HG03135 (cell line): ENCODE measurements around the gene DGCR6L.
"Not testable (repeated sequence)": the region's sequence is repeated elsewhere in the genome, so short reads cannot be mapped to it uniquely, and the experiment has no call there.

Experiments
- ATAC-seq: cut with Tn5 transposase; IDR thresholded peaks from one replicate; pipeline ENCODE4 v1.9.1; 2021; ENCODE audit warnings: mild to moderate bottlenecking, moderate library complexity; ENCODE audit not compliant: unreplicated experiment

DGCR6L gene

DNA sequence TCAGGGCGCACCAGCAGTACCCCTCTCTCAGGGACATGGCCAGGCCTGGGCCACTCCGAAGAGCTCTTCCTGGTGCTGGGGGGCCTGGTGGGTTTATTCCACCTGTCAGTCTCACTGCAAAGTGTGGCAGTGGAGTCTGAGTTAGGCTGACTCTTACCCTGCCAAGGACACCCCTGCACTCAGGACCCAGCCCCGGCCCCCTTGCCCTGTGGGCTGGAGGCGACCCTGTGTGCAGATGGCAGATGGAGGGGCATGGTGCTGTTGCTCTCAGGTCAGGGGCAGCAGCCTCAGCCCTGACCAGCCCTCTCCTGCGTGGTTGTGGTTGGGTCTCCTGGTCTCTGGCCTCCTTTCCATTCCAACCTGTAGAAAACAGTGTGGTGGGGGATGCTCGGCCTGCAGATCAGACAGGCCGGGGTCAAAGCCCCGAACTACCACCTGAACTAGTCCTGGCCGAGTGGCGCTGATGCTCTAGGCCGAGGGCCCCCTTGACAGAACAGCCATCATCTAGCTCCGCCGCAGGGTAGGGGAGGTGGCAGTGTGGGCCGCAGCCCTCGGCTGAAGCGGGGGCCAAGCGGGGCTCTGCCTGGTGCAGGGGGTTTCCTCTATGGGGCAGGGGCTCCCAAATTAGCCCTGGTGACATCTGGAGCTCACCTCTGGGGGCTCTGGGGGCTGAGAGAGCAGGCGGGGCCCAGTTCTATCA lies 41.8 kb downstream of the DGCR6L start:
- not testable (repeated sequence) for ATAC-seq

DNA sequence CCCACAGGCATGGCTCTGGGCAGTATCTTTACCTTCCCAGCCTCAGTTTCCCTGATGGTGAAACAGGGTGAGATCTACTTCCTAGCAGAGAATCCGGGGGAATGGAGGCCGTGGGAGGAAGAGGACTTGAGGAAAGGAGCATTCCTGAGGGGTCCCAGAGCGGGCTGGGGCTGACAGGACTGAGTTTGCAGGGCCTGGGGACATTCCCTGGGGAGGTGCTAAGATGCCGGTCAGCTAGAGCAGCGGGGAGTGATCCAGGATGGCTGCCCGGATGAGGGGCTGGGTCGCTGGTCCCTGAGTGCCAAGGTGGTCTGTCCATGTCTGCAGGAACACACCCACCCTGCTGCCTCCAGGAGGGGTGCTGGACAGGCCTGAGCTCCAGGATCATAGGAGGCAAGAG lies 43.4 kb downstream of the DGCR6L start:
- ATAC-seq, result no peak

DNA sequence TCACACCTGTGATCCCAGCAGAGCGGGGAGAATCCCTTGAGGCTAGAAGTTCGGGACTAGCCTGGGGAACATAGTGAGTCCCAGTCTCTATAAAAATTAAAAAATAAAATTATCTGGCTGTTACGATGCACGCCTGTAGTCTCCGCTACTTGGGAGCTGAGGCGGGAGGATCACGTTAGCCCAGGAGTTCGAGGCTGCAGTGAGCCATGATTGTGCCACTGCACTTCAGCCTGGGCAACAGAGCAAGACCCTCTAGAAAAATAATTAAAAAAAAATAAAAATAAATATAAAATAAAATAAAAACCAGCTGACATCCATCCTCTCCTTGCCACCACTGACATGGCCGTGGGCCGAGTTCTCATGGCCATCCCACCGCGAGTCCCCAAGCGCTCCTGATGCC lies 44.0 kb downstream of the DGCR6L start:
- no peak for ATAC-seq

DNA sequence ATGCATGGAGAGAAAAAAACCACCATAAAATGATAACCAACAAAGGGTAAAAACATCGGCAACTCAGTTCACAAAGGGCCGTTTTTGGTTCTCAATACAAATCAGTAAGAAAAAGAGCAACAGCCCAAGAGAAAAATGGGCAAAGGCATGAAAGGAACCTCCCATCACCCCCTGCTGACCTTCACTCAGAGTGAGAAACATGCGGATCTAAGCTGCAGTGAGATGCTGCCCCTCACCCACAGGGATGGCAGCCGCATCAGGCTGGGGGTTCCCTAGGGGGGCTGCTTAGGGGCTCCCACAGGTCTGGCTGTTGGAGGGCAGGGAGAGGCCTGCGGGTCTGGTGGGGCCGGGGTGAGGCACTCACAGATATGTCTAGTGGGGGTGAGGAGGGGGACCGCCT lies 44.5 kb downstream of the DGCR6L start:
- not testable (repeated sequence) for ATAC-seq

DNA sequence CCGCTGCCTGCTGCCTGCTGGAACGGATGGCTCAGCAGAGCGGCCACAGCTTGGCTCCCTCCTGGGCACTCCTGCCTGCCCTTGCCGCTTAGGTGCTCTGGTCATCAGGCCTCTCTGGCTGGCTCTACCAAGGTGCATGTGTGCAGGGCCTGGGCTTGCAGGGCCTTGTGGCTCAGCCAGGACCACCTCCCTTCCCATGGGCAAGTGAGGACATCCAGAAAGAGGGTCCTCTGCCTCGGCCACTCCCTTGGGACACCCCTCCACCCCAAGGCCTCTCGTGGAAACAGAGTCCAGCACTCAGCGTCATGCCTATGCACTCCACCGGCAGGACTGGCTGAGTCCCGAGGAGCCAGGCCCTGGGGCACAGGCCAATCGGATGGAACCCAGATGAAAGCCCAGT lies 45.5 kb downstream of the DGCR6L start:
- ATAC-seq, result not testable (repeated sequence)

DNA sequence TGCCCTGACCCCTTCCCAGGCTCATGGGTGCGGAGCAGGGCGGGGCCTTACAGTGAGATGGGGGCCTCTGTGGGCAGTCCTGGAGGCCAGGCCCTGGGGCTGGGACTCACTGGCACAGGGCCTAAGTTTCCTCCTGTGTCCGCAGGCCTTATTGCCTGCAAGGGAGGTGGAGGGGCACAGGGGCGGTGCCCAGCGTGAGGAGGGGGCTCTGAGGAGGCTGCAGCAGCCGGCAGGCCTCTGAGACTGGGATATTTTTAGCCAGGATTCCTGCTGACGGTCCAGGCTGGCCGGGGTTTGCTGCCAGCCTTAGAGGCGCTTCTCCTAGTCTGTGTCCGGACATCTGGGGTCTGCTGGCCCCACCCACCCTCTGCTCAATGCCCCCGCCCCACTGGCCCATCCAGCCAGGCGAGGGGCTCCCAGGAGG lies 46.1 kb downstream of the DGCR6L start:
- ATAC-seq, result no peak

DNA sequence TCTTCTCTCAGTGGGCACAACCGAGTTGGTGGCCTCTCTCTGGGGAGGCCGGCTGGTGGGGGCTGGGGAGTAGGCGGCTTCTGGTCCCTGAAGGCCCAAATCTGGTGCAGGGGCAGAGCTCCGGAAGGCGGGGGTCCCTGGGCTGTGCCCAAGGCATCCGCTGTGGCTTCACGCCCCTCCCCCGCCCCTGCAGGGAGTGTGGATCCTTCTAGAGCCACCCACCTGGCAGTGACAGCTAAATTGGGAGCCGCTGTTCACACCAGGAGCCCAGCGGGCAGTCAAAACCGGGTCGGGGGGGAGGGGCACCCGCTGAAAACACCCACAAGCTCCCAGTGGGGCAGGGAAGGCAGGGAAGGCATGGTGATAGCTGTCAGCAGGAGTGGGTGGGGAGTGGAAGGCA lies 47.2 kb downstream of the DGCR6L start:
- no peak for ATAC-seq

DNA sequence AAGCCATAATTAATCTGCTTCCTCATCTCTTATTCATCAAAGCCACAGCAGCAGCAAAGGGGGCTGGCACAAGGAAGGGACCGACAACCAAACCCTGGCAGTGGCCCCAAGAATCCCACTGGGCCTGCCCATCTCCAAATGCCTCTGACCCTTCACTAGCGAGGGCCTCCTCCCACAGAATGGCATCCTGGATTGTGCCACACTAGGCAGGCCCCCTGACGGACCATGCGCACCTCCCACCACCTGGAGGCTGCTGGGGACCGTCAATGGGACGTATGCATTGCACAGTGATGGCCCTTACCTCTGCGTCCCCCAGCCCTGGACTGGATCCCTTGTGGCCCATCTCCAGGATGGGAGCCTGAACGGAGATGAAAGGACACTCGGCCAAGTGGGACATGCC lies 47.7 kb downstream of the DGCR6L start:
- ATAC-seq, result no peak

DNA sequence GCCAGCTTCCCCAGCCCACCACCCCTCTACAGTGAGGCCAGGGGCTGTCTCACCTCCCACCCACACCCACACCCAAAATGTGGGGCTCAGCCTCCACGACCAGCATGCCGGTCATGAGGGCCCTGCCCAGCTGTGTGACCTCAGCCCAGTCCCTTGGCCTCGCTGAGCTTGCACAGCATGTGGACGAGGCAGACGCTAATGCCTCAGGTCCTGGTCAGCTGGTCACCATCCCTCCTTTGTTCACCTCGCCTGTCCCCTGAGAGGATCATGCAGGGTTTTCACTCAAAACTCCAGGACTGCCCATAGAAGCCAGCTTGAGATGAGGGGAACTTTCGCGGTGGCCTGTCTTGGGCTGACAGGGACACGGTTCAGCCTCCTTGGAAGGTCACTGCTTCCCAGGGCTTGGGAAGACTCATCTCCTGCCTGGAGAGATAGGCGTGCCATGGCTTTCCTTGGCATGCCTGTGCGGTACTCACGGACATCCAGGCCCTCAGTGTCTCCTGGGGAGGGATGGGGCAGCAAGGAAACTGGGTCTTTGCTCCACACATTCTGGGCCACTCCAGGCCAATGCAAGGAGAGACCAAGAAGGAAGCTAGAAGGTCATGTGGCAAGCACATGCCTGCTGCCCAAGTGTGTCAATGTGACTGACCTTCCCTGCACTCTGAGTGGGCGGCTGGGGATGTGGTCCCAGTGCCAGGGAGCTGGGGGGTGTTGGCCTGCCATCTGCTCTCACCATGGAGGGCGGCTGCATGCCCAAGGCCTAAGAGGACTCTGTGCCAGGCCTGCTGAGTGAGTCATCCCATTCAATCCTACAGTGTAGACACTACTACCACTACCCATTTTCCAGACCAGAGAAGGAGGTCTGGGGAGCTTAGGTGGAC lies 48.5 kb downstream of the DGCR6L start:
- ATAC-seq, result no peak

DNA sequence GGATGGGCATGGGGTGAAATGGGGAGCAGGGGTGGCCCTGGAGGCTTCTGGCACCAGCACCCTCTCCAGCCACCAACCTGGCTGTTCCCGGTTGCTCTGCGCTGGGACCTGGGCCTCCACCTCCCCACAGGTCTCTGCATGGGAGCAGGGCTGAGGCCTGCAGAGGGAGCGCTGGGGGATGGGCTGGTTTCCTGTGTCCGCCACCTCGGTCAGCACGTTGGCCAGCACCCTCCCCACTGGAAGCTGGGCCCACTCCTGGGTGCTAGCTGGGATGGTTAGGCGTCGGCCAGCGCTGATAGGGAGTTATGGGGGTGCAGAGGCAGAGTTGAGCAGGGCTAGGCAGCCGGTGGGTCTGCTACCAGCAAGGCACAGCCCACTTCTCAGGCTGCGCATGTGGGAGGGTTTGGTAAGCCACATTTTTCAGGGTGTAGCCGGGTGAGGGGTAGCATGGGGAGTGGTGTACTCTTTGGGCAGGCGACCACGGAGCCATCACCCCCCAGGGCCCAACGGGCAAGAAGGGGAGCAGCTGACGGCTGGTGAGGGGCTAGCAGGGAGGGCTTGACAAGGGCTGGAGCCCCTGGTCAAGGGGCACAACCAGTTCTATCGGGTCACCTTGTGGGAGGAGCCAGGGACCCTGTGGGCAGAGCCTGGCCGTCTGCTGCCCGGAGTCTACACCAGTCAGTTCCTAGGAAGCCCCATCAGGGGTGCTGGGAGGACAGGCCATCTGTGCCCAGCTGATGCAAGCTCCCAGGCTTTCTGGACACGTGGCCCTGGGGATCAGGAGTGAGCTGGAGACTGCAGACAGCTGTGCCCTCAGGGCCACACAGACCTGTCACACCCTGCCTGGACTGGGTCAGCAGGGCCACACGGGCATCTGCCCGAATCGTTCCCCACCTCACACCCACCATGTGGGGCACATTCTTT lies 49.4 kb downstream of the DGCR6L start:
- not testable (repeated sequence) for ATAC-seq

DNA sequence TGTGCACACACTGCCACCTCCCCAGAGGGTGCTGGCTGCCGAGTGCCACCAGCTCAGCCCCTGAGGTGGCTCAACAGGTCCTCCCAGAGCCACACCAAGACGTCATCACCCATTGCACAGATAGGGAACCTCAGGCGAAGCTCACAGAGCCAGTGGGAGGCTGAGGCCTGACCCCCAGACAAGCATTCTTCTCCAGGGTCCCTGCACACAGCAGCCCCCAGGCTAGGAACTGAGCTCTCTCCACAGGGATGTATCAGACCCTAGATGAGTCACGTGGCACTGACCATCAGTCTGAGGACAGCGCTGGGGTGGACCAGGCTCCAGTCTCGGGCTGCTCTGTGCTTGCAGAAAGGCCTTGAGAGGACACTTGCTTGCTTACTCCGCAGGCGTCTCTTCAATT lies 50.2 kb downstream of the DGCR6L start:
- not testable (repeated sequence) for ATAC-seq

DNA sequence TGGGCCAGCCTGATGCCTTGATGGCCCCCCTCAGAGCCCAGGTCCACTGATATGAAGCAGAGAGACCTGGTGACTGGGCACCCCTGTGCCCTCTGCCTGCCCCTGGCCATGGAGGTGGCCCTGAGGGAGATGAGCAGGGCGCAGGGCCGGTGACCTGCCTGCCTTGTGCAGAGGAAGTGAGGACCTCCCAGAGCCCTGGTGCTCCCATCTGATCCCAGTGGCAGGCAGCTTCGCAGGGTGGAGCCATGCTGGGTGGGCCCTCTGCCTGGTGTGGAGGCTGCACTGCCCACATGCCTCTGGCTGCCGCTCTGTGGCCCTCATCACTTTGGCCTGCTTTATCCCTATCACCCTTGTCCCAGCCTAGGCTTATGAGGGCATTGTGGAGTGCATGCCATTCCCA lies 50.7 kb downstream of the DGCR6L start:
- not testable (repeated sequence) for ATAC-seq

DNA sequence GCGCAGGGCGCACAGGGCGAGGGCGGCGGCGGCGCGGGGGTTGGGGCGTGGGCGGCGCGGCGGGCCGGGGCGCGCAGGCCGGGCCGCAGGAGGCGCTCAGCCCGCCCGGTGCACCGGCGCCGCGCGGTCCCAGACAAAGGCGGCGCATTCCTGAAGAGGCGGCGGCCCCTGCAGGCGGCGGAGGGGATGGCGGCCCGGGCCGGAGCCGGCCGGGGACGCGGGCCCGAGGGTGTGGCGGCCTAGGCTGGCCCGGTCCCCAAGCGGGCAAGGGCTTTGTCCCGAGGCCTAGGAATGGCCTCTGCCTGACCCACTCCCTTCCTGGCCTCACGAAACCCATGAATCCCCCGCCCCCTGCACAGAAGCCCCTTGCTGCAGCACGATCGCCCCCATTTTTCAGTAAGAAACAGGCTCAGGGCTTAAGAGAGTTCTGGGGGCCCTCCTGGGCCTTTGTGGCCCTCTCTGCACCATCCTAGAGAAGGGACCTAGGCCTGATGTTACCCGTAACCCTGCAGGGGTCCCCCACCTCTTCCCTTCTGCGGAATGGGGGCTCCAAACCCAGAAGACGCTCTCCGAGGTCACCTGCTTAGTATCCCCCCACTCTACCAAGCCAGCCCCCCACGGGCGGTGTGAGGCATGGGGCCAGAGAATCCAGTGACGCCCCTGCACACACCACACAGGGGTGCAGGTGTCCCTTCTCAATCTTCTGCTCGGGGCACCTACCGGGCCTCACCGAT lies 51.4 kb downstream of the DGCR6L start, which contains the start of gene RTN4R:
RTN4R (minus strand) TSS at position 40 of the 734 bp plus-strand sequence. CDS start 226 bp downstream, outside the sequence.
- no peak for ATAC-seq

DNA sequence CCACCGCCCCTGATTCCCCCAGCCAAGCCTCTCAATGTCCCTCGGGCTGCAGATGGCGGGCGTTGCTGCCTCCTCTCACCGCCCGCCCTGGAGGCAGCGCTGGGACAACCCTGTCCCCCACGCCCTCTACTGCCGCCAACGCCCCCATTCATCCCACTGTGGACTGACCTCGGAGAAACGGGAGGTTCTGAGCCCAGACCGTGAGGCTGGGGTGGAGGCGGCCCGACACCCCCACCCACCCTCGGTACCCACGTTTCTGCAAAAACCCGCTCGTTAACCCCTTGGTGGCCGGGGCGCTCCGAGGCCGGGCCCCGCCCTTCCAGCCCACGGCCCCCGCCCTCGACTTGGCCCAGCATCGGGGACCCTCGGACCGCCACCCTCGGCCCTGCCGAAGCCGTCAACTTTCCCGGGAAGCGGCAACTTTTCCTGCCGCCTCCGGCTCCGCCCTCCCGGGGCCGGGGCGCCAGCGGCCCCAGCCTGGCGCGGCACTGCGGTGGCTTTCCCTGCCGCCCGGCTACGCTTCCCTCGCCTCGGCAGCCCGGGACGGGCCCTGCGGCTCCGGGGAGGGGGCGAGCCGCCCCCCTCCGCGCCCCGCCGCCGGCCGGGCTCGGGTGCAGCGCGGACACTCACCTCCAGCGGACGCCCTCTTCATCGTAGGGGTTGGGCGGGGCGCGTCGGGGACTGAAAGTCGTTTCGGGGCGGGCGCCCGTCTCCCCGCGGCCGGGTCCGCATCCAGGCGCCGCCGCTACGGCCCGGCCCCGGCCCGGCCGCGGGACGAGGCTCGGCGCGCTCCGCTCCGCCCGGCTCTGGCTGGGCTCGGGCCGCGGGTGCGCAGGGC lies 52.2 kb downstream of the DGCR6L start:
- no peak for ATAC-seq

DNA sequence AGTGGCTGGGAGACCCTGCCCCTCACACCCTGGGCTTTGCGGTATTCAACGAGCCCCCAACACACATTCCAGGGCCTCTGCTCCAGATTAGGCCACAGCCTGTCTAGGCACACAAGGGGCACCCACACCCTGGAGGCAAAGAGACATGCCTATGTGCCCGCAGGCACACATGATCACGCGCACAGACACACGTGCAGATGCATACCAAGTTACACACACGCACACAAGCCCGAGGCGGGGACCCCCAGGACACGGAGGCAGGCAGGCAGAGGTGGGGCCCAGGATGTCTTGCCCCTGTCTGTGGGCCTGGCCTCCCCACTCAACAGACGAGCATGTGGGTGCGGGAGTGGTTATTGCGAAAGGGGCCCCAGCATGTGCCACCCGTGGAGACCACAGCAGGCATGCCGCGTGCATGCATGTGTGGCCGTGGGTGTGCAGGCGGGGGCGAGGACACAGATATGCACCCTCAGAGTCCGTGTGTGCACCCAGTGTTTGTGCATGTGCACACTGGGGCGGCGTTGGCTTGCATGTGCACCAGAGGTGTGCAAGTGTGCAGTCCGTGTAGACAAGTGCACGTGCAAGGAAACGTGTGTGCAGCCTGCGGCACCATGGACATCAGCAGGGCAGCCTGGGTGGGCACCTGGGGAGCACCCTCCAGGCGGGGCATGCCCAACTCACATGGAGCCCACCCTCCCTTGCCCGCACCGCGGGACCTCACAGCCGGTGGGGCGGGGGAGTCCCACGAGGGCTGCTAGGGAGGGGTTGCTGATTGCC lies 53.0 kb downstream of the DGCR6L start:
- ATAC-seq, result not testable (repeated sequence)

DNA sequence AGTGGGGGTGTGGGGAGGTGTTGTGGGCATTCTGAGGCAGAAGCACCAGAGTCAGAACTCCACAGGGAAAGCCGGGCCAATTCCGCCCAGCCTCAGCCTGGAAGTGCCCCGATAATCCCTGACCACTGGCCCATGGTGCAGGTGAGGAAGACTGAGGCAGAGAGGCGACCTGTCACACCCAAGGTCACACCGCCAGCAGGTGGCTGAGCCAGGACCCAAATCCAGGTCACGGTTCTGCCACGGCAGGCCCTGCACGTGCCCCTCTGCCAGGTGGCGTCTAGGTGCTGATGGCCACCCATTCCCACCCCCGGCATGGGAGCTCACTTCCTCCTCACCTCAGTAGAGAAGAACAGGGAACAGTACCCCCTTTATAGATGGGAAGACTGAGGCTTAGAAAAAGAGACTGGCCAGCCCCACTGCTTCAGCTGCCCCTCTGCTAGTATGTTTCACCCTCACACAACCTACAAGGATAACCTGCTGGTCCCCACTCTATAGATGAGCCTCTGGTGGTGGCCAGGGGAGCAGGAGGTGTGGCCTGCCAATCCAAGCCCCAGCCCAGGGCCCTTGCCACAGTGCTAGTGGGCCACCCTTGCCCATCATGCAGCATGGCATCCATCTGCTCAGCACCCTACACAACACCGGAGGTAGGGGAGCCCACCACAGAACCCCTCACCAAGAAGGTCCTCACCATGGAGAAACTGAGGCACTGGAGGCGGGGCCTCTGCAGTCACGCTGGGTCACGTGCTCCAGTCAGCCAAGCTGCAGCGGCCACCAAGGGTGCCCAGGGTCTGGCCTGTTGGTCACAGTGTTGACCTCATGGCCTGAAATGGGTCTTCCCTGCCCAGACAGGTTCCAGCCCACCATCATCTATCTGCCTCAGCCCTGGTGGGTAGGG lies 53.8 kb downstream of the DGCR6L start:
- ATAC-seq, result not testable (repeated sequence)

DNA sequence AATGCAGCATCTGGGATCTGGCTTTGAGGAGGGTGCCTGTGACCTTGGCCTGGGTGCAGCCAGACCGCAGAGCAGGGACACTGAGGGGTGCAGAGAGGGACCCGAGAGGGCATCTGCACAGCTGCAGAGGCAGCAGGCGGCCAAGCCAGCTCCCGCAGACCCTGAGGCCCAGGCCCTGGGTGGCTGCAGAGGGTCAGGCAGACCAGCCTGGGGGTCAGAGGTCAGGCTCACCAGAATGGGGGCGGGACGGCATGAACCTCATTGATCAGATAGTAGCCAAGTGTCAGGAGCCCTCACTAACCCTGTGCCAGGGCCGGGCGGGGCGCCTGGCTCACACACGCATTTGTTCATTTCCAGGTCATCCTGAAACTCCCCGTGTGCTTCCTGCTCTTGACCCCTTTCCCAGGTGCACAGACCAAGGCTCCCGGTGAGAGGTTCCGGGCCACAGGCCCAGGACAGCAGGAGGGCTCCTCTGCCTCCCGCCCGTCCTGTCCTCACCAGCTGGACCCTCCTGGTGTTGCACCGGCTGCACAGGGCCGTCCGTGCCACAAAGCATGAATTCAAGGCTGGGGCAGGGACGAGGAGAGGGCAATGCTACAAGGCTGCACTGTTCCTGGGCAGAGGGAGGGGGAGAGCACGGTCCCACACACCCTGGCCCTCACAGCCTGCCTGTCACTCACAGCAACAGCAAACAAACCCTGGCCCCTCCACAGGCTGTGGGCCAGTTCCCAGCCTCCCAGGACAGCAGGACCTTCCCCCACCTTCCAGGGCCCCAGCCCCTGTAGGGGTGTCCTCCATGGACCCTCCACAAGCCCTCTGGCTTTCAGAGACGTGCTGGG lies 55.0 kb downstream of the DGCR6L start:
- ATAC-seq, result no peak
